SW 1271 (cell line): ENCODE measurements around the gene MAPRE3.

Experiments used
- DNase-seq, 2 experiments: peaks; one replicate each; lab custom pipeline; 2025; lab: John Stamatoyannopoulos, UW

MAPRE3 gene

GRCh38 chr2:26983746-26984145 is 13.3 kb downstream of the MAPRE3 start:
- no peak for DNase-seq

GRCh38 chr2:26985807-26986206 is 15.4 kb downstream of the MAPRE3 start:
- no peak for DNase-seq

- DNase-seq = no peak
Measured at GRCh38 chr2:26986576-26986975, 16.1 kb downstream of the MAPRE3 start.

- no peak for DNase-seq
Measured at GRCh38 chr2:26988058-26988860, 17.8 kb downstream of the MAPRE3 start.

GRCh38 chr2:26989156-26989555 is 18.7 kb downstream of the MAPRE3 start:
- no peak for DNase-seq

- DNase-seq = no peak
Measured at GRCh38 chr2:26991717-26992116, 21.3 kb downstream of the MAPRE3 start.

- no peak for DNase-seq
Measured at GRCh38 chr2:26993768-26994167, 23.3 kb downstream of the MAPRE3 start.

GRCh38 chr2:26994983-26995382 is 24.5 kb downstream of the MAPRE3 start:
- DNase-seq = no peak

- no peak for DNase-seq
Measured at GRCh38 chr2:26997394-26997793, 27.0 kb downstream of the MAPRE3 start.

- DNase-seq = no peak
Measured at GRCh38 chr2:26998323-26998722, 27.9 kb downstream of the MAPRE3 start.

GRCh38 chr2:27000228-27000627 is 29.8 kb downstream of the MAPRE3 start:
- DNase-seq = no peak

- no peak for DNase-seq
Measured at GRCh38 chr2:27000995-27001394, 30.6 kb downstream of the MAPRE3 start.

- DNase-seq = no peak
Measured at GRCh38 chr2:27001950-27002349, 31.5 kb downstream of the MAPRE3 start.

- DNase-seq = no peak
Measured at GRCh38 chr2:27003007-27003406, 32.6 kb downstream of the MAPRE3 start.

- no peak for DNase-seq
Measured at GRCh38 chr2:27003857-27004256, 33.4 kb downstream of the MAPRE3 start.

- no peak for DNase-seq
Measured at GRCh38 chr2:27006602-27007415, 36.4 kb downstream of the MAPRE3 start.

- DNase-seq = no peak
Measured at GRCh38 chr2:27007416-27008374, 37.3 kb downstream of the MAPRE3 start.

- no peak for DNase-seq
Measured at GRCh38 chr2:27008678-27009077, 38.2 kb downstream of the MAPRE3 start.

GRCh38 chr2:27009083-27009482 is 38.6 kb downstream of the MAPRE3 start:
- no peak for DNase-seq

- DNase-seq = no peak
Measured at GRCh38 chr2:27009716-27010115, 39.3 kb downstream of the MAPRE3 start.

- no peak for DNase-seq
Measured at GRCh38 chr2:27010139-27010538, 39.7 kb downstream of the MAPRE3 start.

GRCh38 chr2:27013738-27014137 is 43.3 kb downstream of the MAPRE3 start:
- no peak for DNase-seq
